GM18502 (cell line): ENCODE measurements around the gene GSN.
A peak's percentile ranks its signal among the peaks of the same experiment; 100 is the strongest.

Experiments
- ATAC-seq: cut with Tn5 transposase; IDR thresholded peaks from one replicate; pipeline ENCODE4 v1.9.1; 2021; ENCODE audit warnings: mild to moderate bottlenecking; ENCODE audit not compliant: unreplicated experiment, poor library complexity

GSN gene

GRCh38 chr9:121267689-121268597, at the start of gene GSN:
GSN (plus strand) TSS chr9:121268162; CDS start chr9:121301972, 33,810 bp downstream.
- peak; percentile 65 for ATAC-seq

GRCh38 chr9:121218357-121219027, 49.5 kb upstream of the GSN start:
- no peak for ATAC-seq

GRCh38 chr9:121219530-121219929, 48.4 kb upstream of the GSN start:
- ATAC-seq = no peak

- ATAC-seq = no peak
These were observed 46.8 kb upstream of the GSN start for GRCh38 chr9:121220996-121221663.

GRCh38 chr9:121221664-121222055, 46.3 kb upstream of the GSN start:
- ATAC-seq = no peak

- no peak for ATAC-seq
These were observed 45.3 kb upstream of the GSN start for GRCh38 chr9:121222524-121223171.

GRCh38 chr9:121225240-121225639, 42.7 kb upstream of the GSN start:
- no peak for ATAC-seq

- no peak for ATAC-seq
These were observed 41.8 kb upstream of the GSN start for GRCh38 chr9:121226175-121226574.

- no peak for ATAC-seq
These were observed 40.1 kb upstream of the GSN start for GRCh38 chr9:121227862-121228261.

- ATAC-seq = no peak
These were observed 37.7 kb upstream of the GSN start for GRCh38 chr9:121230256-121230655.

- no peak for ATAC-seq
These were observed 35.7 kb upstream of the GSN start for GRCh38 chr9:121232251-121232650.

GRCh38 chr9:121233906-121234831, 33.8 kb upstream of the GSN start:
- ATAC-seq = no peak

GRCh38 chr9:121234832-121235161, 33.2 kb upstream of the GSN start:
- ATAC-seq = no peak

GRCh38 chr9:121235512-121235911, 32.5 kb upstream of the GSN start:
- ATAC-seq = no peak

GRCh38 chr9:121237916-121238315, 30.0 kb upstream of the GSN start:
- no peak for ATAC-seq

- no peak for ATAC-seq
These were observed 28.9 kb upstream of the GSN start for GRCh38 chr9:121239071-121239470.

GRCh38 chr9:121239851-121240250, 28.1 kb upstream of the GSN start:
- ATAC-seq = no peak

- no peak for ATAC-seq
These were observed 27.4 kb upstream of the GSN start for GRCh38 chr9:121240472-121241135.
